Gastroesophageal sphincter (tissue), 3 donors: ENCODE measurements around the gene ZNF606.

Experiments used
- CTCF ChIP-seq, 4 experiments: fragments of 200-600 bp in 2 of 4; fragments of 450-650 bp in 2 of 4; sonication (generic) in 1 of 4; IDR thresholded peaks; one replicate each; pipeline ENCODE4 v1.5.1; 2017 to 2019; ENCODE audit warnings: antibody characterized with exemption in 4 of 4, mild to moderate bottlenecking in 2 of 4, moderate library complexity in 2 of 4
- POLR2A ChIP-seq, 2 donors: fragments of 450-650 bp; IDR thresholded peaks; one replicate each; pipeline ENCODE4 v1.6.1; 2017; ENCODE audit warnings: antibody characterized with exemption in 2 of 2, mild to moderate bottlenecking in 2 of 2, moderate library complexity in 1 of 2
- POLR2AphosphoS5 ChIP-seq: sonication (generic); formaldehyde crosslinking; IDR thresholded peaks from one replicate; pipeline ENCODE4 v1.6.1; 2017; ENCODE audit warnings: antibody characterized with exemption

- no peak for TF ChIP-seq CTCF (IDR thresholded peaks at IDR 0.05)
- TF ChIP-seq POLR2AphosphoS5 = no peak
- TF ChIP-seq POLR2A (IDR thresholded peaks at IDR 0.05) = no peak
Observed at GRCh38 chr19:58009301-58009665, 6.7 kb upstream of the ZNF606 start.
